ENCODE results near the gene RUBCN.
"Not testable (repeated sequence)": the region's sequence is repeated elsewhere in the genome, so short reads cannot be mapped to it uniquely, and the experiment has no call there.

DNA sequence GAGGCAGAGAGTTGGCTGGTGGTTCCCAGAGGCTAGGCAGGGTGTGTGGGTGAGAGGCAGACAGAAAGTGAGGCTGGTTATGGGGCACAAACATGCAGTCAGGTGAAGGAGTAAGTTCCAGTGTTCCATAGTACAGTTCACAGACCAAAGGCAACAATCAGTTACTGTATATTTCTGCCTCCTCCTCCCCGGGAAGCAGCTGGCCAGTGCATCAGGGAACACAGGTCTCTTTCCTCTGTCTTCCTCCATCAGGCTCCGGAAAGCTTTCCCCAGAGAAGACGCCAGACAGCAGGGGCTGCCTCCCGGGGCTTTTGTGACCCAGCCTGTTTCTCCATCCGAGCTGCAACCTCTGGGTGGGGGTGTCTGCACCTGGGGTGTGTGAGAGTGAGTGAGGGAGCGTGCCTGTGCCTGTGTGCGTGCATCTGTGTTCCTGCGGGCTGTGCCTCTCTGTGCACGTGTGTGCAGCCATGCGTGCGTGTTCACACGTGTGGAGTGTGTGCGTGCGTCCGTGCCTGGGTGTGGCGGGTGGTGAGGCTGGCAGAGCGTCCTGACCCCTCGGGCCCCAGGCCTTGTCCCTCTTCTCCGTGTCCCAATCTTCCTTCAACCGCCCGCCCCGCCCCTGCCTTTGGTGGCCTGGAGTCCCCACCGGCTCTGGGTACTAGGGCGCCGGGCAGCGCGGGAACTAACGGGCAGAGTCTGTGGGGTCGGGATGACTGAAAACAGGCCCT lies 72.1 kb downstream of the RUBCN start:
- TF ChIP-seq, protein P1, sequence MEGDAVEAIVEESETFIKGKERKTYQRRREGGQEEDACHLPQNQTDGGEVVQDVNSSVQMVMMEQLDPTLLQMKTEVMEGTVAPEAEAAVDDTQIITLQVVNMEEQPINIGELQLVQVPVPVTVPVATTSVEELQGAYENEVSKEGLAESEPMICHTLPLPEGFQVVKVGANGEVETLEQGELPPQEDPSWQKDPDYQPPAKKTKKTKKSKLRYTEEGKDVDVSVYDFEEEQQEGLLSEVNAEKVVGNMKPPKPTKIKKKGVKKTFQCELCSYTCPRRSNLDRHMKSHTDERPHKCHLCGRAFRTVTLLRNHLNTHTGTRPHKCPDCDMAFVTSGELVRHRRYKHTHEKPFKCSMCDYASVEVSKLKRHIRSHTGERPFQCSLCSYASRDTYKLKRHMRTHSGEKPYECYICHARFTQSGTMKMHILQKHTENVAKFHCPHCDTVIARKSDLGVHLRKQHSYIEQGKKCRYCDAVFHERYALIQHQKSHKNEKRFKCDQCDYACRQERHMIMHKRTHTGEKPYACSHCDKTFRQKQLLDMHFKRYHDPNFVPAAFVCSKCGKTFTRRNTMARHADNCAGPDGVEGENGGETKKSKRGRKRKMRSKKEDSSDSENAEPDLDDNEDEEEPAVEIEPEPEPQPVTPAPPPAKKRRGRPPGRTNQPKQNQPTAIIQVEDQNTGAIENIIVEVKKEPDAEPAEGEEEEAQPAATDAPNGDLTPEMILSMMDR (IDR thresholded peaks at IDR 0.05) = peak in 4 of 12 donors; percentile 9 to 12 (median 10)
- not testable (repeated sequence) for TF ChIP-seq POLR2A (IDR thresholded peaks at IDR 0.05)

Measured in heart left ventricle (tissue), 13 donors.